ENCODE data around the gene DIAPH2. TPM values are rescaled to one million over a fixed set of nuclear protein-coding genes. Genes with fewer than 3 reads are reported as not detected.

DIAPH2 gene
- total RNA-seq, 1 donor from 2014 or later: 9.4 TPM

GRCh38 chrX:97629597-97629985, 944.9 kb downstream of the DIAPH2 start:
- DNase-seq (ENCODE audit: low spot score): no peak
- ATAC-seq: peak; percentile 58

- ATAC-seq (no peak), DNase-seq (ENCODE audit: low spot score) (no peak)
Observed at GRCh38 chrX:97633798-97634197, 949.2 kb downstream of the DIAPH2 start.

GRCh38 chrX:97636473-97637140, 952.0 kb downstream of the DIAPH2 start:
- DNase-seq (ENCODE audit: low spot score) (no peak), ATAC-seq (no peak)

- DNase-seq (ENCODE audit: low spot score) (no peak), ATAC-seq (no peak)
Observed at GRCh38 chrX:97637289-97637688, 952.6 kb downstream of the DIAPH2 start.

- no peak for DNase-seq (ENCODE audit: low spot score)
- no peak for ATAC-seq
Observed at GRCh38 chrX:97638621-97639020, 954.0 kb downstream of the DIAPH2 start.

- DNase-seq (ENCODE audit: low spot score) (no peak), ATAC-seq (no peak)
Observed at GRCh38 chrX:97639526-97639925, 954.9 kb downstream of the DIAPH2 start.

Other genes with a start within 250 kb of the DIAPH2 start
- gene RPA4, start 199.1 kb downstream of the DIAPH2 start, total RNA-seq: 0.23 TPM

All from left lobe of liver (tissue), 2 donors.